Neural progenitor cell (in vitro differentiated cells): ENCODE results near the gene SMTNL2.

Experiments used
- CTCF ChIP-seq: fragments of 200-600 bp; sonication (generic); IDR thresholded peaks from 2 replicates; pipeline ENCODE4 v1.5.1; 2017; ENCODE audit warnings: antibody characterized with exemption, mild to moderate bottlenecking
- EZH2 ChIP-seq: fragments of 200-600 bp; sonication (generic); IDR thresholded peaks from 2 replicates; pipeline ENCODE4 v1.6.1; 2017; ENCODE audit warnings: antibody characterized with exemption, mild to moderate bottlenecking, moderate library complexity

GRCh38 chr17:4642286-4642685, 58.0 kb downstream of the SMTNL2 start:
- no peak for TF ChIP-seq CTCF
- no peak for TF ChIP-seq EZH2
